ENCODE data around the gene ZNF367. TPM values are rescaled to one million over a fixed set of nuclear protein-coding genes. Genes with fewer than 3 reads are reported as not detected.
A peak's percentile ranks its signal among the peaks of the same experiment; 100 is the strongest.

The ZNF367 gene
- total and polyA plus RNA-seq, 2 donors (not counting 1 experiment from before 2014, with no cell fraction given): 0.66 to 2.2 TPM

DNA sequence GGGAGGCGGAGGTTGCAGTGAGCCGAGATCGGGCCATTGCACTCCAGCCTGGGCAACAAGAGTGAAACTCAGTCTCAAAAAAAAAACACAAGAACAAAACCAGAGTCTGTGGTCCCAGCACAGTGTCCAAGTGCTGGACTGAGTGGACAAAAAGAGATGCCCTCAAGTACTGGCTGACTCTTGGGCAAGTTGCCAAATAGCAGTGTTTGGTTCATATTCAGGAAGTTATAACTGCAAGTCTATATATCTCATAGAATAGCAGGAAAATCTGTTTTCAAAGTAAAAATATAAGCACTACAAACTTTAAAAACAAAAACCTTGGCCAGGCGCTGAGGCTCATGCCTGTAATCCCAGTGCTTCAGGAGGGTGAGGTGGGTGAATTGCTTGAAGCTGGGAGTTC, 39.1 kb upstream of the ZNF367 start:
- no peak overlapping the region for H3K4me2 ChIP-seq (ENCODE audit: extremely low read depth, insufficient read depth, low read length)
- no peak overlapping the region for H3K9ac ChIP-seq (ENCODE audit: insufficient read depth, low read length)
- H3K4me3 ChIP-seq (replicated peaks in 1 of 4; ENCODE audit: control extremely low read depth in 1 of 4, insufficient read depth in 1 of 4, low read depth in 3 of 4, low read length in 4 of 4): no peak overlapping the region
- H3K79me2 ChIP-seq (ENCODE audit: control insufficient read depth, insufficient read depth, low read length): peaks cover 21% of the 10 kb centered on the region
- H3K4me1 ChIP-seq (ENCODE audit: control insufficient read depth, extremely low read depth, insufficient read depth, low read length): no peaks in the 10 kb centered on the region
- peaks cover 2% of the 10 kb centered on the region for H3K36me3 ChIP-seq (ENCODE audit: control insufficient read depth, insufficient read depth, low read length)
- no peak for TF ChIP-seq CTCF (conservative IDR thresholded peaks at IDR 0.05 in 1 of 2, IDR thresholded peaks at IDR 0.05 in 1 of 2; ENCODE audit: low read depth in 1 of 2, low read length in 2 of 2)
- no peak for TF ChIP-seq EZH2 (IDR thresholded peaks at IDR 0.05; ENCODE audit: low read length, missing control alignments)
- no peaks in the 10 kb centered on the region for H3K9me3 ChIP-seq (ENCODE audit: control insufficient read depth, insufficient read depth, low read depth, low read length)
- peak in 1 of 2 donors; percentile 20 for DNase-seq (ENCODE audit: low read depth in 2 of 2)
- H2AFZ ChIP-seq (ENCODE audit: low read length): no peak overlapping the region
- H4K20me1 ChIP-seq (ENCODE audit: control insufficient read depth, extremely low read depth, insufficient read depth, low read length): no peaks in the 10 kb centered on the region
- H3K27ac ChIP-seq (ENCODE audit: insufficient read depth, low read length): no peak overlapping the region
- no peaks in the 10 kb centered on the region for H3K27me3 ChIP-seq (ENCODE audit: control insufficient read depth, insufficient read depth, low read length)

DNA sequence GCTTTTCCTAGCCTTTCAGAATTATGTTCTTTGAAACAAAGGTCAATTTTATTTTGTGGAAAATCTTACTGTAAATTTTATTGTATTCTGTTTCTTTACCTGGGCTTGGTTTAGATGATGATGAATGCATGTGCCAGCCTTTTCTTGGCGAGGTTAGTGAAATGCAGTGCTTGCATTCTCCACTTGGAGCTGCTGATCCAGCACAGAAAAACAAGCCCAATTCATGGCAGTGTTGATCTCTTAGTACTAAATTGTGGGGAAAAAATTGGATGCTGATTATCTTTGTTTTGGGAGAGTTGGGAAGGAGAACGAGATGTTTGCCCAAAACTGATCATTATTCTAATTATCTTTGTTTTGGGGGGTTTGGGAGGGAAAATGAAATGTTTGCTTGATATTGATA, 35.5 kb upstream of the ZNF367 start:
- Histone ChIP-seq H3K79me2 (ENCODE audit: control insufficient read depth, insufficient read depth, low read length) (peaks cover 32% of the 10 kb centered on the region), H3K4me2 (ENCODE audit: extremely low read depth, insufficient read depth, low read length) (peak overlapping the region; percentile 25)

More for the DNA sequence above, 35.5 kb upstream of the ZNF367 start:
- TF ChIP-seq CTCF (conservative IDR thresholded peaks at IDR 0.05 in 1 of 2, IDR thresholded peaks at IDR 0.05 in 1 of 2; ENCODE audit: low read depth in 1 of 2, low read length in 2 of 2): peak; percentile 77 to 85
- TF ChIP-seq EZH2 (IDR thresholded peaks at IDR 0.05; ENCODE audit: low read length, missing control alignments): no peak
- Histone ChIP-seq H3K9me3 (ENCODE audit: control insufficient read depth, insufficient read depth, low read depth, low read length) (no peaks in the 10 kb centered on the region), H3K9ac (ENCODE audit: insufficient read depth, low read length) (no peak overlapping the region), H4K20me1 (ENCODE audit: control insufficient read depth, extremely low read depth, insufficient read depth, low read length) (no peaks in the 10 kb centered on the region), H3K27me3 (ENCODE audit: control insufficient read depth, insufficient read depth, low read length) (no peaks in the 10 kb centered on the region), H3K27ac (ENCODE audit: insufficient read depth, low read length) (no peak overlapping the region), H3K36me3 (ENCODE audit: control insufficient read depth, insufficient read depth, low read length) (peaks cover 2% of the 10 kb centered on the region), H2AFZ (ENCODE audit: low read length) (no peak overlapping the region), H3K4me3 (replicated peaks in 1 of 4; ENCODE audit: control extremely low read depth in 1 of 4, insufficient read depth in 1 of 4, low read depth in 3 of 4, low read length in 4 of 4) (no peak overlapping the region), H3K4me1 (ENCODE audit: control insufficient read depth, extremely low read depth, insufficient read depth, low read length) (peaks cover 2% of the 10 kb centered on the region)
- DNase-seq (ENCODE audit: low read depth in 2 of 2): peak; percentile 47 to 64
